ENCODE data around the gene PINLYP.
"Not testable (repeated sequence)": the region's sequence is repeated elsewhere in the genome, so short reads cannot be mapped to it uniquely, and the experiment has no call there.

PINLYP gene

GRCh38 chr19:43575156-43575950 is at the start of gene PINLYP, which contains the start of gene XRCC1:
Gene PINLYP, plus strand, starts transcription at chr19:43575801. Its CDS starts 1,391 bp downstream, at chr19:43577192.
Gene XRCC1, minus strand, starts transcription at chr19:43575527. Its CDS starts 69 bp downstream, at chr19:43575458.
- DNase-seq (ENCODE audit: low read depth in 2 of 2): peak; percentile 82 to 90

GRCh38 chr19:43525836-43526771 is 49.5 kb upstream of the PINLYP start:
- DNase-seq (ENCODE audit: low read depth in 2 of 2): no peak

GRCh38 chr19:43526884-43527859 is 48.4 kb upstream of the PINLYP start, which contains the start of gene ETHE1:
Gene ETHE1, minus strand, starts transcription at chr19:43527201. Its CDS starts 24 bp downstream, at chr19:43527177.
- DNase-seq (ENCODE audit: low read depth in 2 of 2): peak in 1 of 2 donors; percentile 57

- no peak for DNase-seq (ENCODE audit: low read depth in 2 of 2)
These were observed 47.6 kb upstream of the PINLYP start for GRCh38 chr19:43527860-43528622.

GRCh38 chr19:43532571-43532961 is 43.0 kb upstream of the PINLYP start:
- no peak for DNase-seq (ENCODE audit: low read depth in 2 of 2)

- peak; percentile 53 to 68 for DNase-seq (ENCODE audit: low read depth in 2 of 2)
These were observed 42.5 kb upstream of the PINLYP start, which contains the start of gene ZNF575 for GRCh38 chr19:43532962-43533545. Gene ZNF575, plus strand, starts transcription at chr19:43533188. Its CDS starts 1,235 bp downstream, at chr19:43534423.

- DNase-seq (ENCODE audit: low read depth in 2 of 2): peak; percentile 84 to 89
These were observed 41.9 kb upstream of the PINLYP start for GRCh38 chr19:43533546-43534304.

GRCh38 chr19:43534305-43534815 is 41.2 kb upstream of the PINLYP start:
- no peak for DNase-seq (ENCODE audit: low read depth in 2 of 2)

GRCh38 chr19:43534816-43535761 is 40.5 kb upstream of the PINLYP start:
- DNase-seq (ENCODE audit: low read depth in 2 of 2): no peak

GRCh38 chr19:43538922-43539321 is 36.7 kb upstream of the PINLYP start:
- DNase-seq (ENCODE audit: low read depth in 2 of 2): no peak

GRCh38 chr19:43540381-43540780 is 35.2 kb upstream of the PINLYP start:
- no peak for DNase-seq (ENCODE audit: low read depth in 2 of 2)

- no peak for DNase-seq (ENCODE audit: low read depth in 2 of 2)
These were observed 33.5 kb upstream of the PINLYP start for GRCh38 chr19:43541920-43542650.

GRCh38 chr19:43544077-43544476 is 31.5 kb upstream of the PINLYP start:
- DNase-seq (ENCODE audit: low read depth in 2 of 2): no peak

- DNase-seq (ENCODE audit: low read depth in 2 of 2): no peak
These were observed 30.3 kb upstream of the PINLYP start for GRCh38 chr19:43545276-43545675.

GRCh38 chr19:43545981-43546380 is 29.6 kb upstream of the PINLYP start:
- DNase-seq (ENCODE audit: low read depth in 2 of 2): no peak

GRCh38 chr19:43546581-43546980 is 29.0 kb upstream of the PINLYP start:
- DNase-seq (ENCODE audit: low read depth in 2 of 2): no peak

- not testable (repeated sequence) for DNase-seq (ENCODE audit: low read depth in 2 of 2)
These were observed 27.7 kb upstream of the PINLYP start for GRCh38 chr19:43547926-43548325.

Data from stimulated activated CD4-positive, alpha-beta T cell treated with anti-CD3 and anti-CD28 coated beads, Interleukin-1b, Interleukin-23, amount 100 ng/mL, for 1 hour (primary cell).